ENCODE measurements around the gene CSF3R. TPM values are rescaled to one million over a fixed set of nuclear protein-coding genes. Genes with fewer than 3 reads are reported as not detected.

Gene CSF3R
- total RNA-seq (0.17 and 0.30 TPM in 2 replicates), polyA plus RNA-seq (3.4 and 6.3 TPM in 2 replicates), polyA minus RNA-seq (5.4 and 10.0 TPM in 2 replicates)
- total RNA-seq (2013), result 5.2 TPM

DNA sequence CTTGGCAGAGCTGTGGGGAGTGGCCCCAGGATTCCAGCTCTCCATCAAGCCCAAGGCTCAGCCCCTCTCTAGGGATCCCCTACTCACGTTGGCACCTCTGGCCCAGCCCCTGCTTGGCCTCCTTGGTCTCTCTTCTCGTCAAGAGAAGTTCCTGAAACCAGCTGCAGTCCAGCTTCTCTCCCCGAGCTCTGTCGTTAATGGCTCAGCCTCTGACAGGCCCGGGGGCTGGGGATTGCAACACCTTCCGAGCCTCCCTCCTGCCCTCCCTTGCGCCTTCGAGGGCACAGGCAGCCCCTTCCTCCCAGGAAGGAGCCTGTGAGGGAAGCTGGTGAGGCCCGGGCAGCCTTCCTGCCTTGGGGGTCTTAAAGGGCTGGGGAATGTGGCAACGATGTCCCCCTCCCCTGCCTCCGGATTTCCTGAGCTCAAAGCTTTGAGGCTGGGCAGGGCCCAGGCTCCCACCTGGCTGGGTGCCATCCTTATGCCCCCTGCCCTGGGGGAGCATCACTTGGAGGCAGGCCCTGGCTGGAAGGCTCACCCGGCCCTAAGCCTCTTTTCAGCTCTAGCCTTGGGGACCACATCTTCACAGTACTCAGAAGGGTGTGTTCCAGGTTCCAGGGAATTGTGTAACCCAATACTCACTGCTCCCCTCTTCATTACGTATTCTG, at the start of gene CSF3R:
Gene CSF3R (minus strand): TSS at position 190 of the 665 bp plus-strand sequence. CDS start 3,417 bp downstream, outside the sequence.
- Histone ChIP-seq H3K27me3 (replicated peaks in 1 of 4; ENCODE audit: control extremely low read depth in 1 of 4, control insufficient read depth in 3 of 4, insufficient read depth in 4 of 4, low read length in 3 of 4) (peaks cover 0 to 9% (median 0%) of the 10 kb centered on the region in 4 experiments), H3K79me2 (ENCODE audit: control insufficient read depth, insufficient read depth, low read length) (no peaks in the 10 kb centered on the region), H2AFZ (ENCODE audit: insufficient read depth, low read depth, low read length, poor library complexity, severe bottlenecking) (peak within 1 kb of the TSS; percentile 68), H3K4me3 (ENCODE audit: control extremely low read depth in 1 of 5, extremely low read depth in 1 of 5, insufficient read depth in 1 of 5, low read depth in 2 of 5, low read length in 4 of 5) (peak within 1 kb of the TSS in 2 of 5 experiments; percentile 10 to 71), H4K20me1 (ENCODE audit: control insufficient read depth, insufficient read depth, low read length, poor library complexity, severe bottlenecking) (no peaks in the 10 kb centered on the region), H3K27ac (ENCODE audit: low read length in 2 of 2) (no peak within 1 kb of the TSS), H3K9ac (ENCODE audit: low read length) (no peak within 1 kb of the TSS), H3K4me2 (replicated peaks; ENCODE audit: low read depth, low read length, poor library complexity, severe bottlenecking) (peak within 1 kb of the TSS; percentile 46), H3K9me3 (ENCODE audit: control extremely low read depth in 1 of 3, control insufficient read depth in 2 of 3, insufficient read depth in 1 of 3, low read length in 2 of 3) (peaks cover 0 to 3% (median 0%) of the 10 kb centered on the region in 3 donors), H3K4me1 (ENCODE audit: control insufficient read depth in 2 of 2, insufficient read depth in 2 of 2, low read length in 2 of 2) (peaks cover 24 to 37% of the 10 kb centered on the region in 2 donors), H3K36me3 (replicated peaks in 1 of 2; ENCODE audit: control extremely low read depth in 1 of 2, control insufficient read depth in 1 of 2, extremely low read depth in 1 of 2, insufficient read depth in 2 of 2, low read length in 1 of 2) (no peaks in the 10 kb centered on the region)
- CTCF ChIA-PET, result no interaction called here
- ATAC-seq (ENCODE audit: low read depth) (no peak), DNase-seq (no peak)
- TF ChIP-seq, protein P1, sequence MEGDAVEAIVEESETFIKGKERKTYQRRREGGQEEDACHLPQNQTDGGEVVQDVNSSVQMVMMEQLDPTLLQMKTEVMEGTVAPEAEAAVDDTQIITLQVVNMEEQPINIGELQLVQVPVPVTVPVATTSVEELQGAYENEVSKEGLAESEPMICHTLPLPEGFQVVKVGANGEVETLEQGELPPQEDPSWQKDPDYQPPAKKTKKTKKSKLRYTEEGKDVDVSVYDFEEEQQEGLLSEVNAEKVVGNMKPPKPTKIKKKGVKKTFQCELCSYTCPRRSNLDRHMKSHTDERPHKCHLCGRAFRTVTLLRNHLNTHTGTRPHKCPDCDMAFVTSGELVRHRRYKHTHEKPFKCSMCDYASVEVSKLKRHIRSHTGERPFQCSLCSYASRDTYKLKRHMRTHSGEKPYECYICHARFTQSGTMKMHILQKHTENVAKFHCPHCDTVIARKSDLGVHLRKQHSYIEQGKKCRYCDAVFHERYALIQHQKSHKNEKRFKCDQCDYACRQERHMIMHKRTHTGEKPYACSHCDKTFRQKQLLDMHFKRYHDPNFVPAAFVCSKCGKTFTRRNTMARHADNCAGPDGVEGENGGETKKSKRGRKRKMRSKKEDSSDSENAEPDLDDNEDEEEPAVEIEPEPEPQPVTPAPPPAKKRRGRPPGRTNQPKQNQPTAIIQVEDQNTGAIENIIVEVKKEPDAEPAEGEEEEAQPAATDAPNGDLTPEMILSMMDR (IDR thresholded peaks at IDR 0.05), result no peak
- TF ChIP-seq EZH2 (IDR thresholded peaks at IDR 0.05; ENCODE audit: borderline replicate concordance, insufficient read depth, low read depth, low read length, poor library complexity, severe bottlenecking), result no peak
- no peaks in the 10 kb centered on the region for H3K9me3 Mint-ChIP-seq (ENCODE audit: insufficient read depth)
- no peaks in the 10 kb centered on the region for H3K27me3 Mint-ChIP-seq
- no peak within 1 kb of the TSS for H3K27ac Mint-ChIP-seq
- peaks cover 23% of the 10 kb centered on the region for H3K4me1 Mint-ChIP-seq
- WGBS (ENCODE audit: insufficient coverage), result 10% methylated on average over 8 of the region's 13 CpGs
- peak within 1 kb of the TSS; percentile 62 for H3K4me3 Mint-ChIP-seq
- POLR2A ChIA-PET, result no interaction called here
- intact Hi-C loops (cut with micrococcal nuclease), result no loop called here

DNA sequence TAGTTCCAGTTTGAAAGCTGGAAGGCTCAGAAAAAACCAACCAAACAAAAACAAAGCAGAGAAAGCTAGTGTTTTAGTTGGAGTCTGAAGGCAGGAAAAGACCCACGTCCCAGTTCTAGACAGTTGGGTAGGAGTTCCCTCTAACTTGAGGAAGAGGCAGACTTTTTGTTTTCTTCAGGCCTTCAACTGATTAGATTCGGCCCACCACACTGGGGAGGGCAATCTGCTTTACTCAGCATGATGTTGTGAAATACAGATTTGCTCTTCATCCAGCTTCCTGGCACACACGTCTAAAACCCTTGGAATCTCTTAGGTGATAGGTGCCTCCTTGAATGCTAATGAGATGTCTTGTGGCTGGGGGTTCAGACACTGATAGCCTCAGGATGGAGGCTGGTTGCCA, 49.1 kb upstream of the CSF3R start:
- Mint-ChIP-seq H3K4me1 (no peaks in the 10 kb centered on the region), H3K27ac (no peak overlapping the region), H3K4me3 (no peak overlapping the region), H3K9me3 (ENCODE audit: insufficient read depth) (no peaks in the 10 kb centered on the region), H3K27me3 (peaks cover 22% of the 10 kb centered on the region)
- no peaks in the 10 kb centered on the region for H4K20me1 ChIP-seq (ENCODE audit: control insufficient read depth, insufficient read depth, low read length, poor library complexity, severe bottlenecking)
- H3K4me1 ChIP-seq (ENCODE audit: control insufficient read depth in 2 of 2, insufficient read depth in 2 of 2, low read length in 2 of 2), result no peaks in the 10 kb centered on the region
- no peak overlapping the region for H3K27ac ChIP-seq (ENCODE audit: low read length in 2 of 2)
- H3K4me3 ChIP-seq (ENCODE audit: control extremely low read depth in 1 of 5, extremely low read depth in 1 of 5, insufficient read depth in 1 of 5, low read depth in 2 of 5, low read length in 4 of 5), result no peak overlapping the region
- DNase-seq (no peak), ATAC-seq (ENCODE audit: low read depth) (no peak)
- no peak overlapping the region for H2AFZ ChIP-seq (ENCODE audit: insufficient read depth, low read depth, low read length, poor library complexity, severe bottlenecking)
- POLR2A ChIA-PET, result no interaction called here
- CTCF ChIA-PET, result no interaction called here
- intact Hi-C loops (cut with micrococcal nuclease), result no loop called here
- peaks cover 0 to 6% (median 3%) of the 10 kb centered on the region in 3 donors for H3K9me3 ChIP-seq (ENCODE audit: control extremely low read depth in 1 of 3, control insufficient read depth in 2 of 3, insufficient read depth in 1 of 3, low read length in 2 of 3)
- no peaks in the 10 kb centered on the region for H3K79me2 ChIP-seq (ENCODE audit: control insufficient read depth, insufficient read depth, low read length)
- no peak for TF ChIP-seq EZH2 (IDR thresholded peaks at IDR 0.05; ENCODE audit: borderline replicate concordance, insufficient read depth, low read depth, low read length, poor library complexity, severe bottlenecking)
- TF ChIP-seq, protein P1 (IDR thresholded peaks at IDR 0.05), result no peak
- 72% methylated on average over 3 of the region's 3 CpGs for WGBS (ENCODE audit: insufficient coverage)
- no peak overlapping the region for H3K9ac ChIP-seq (ENCODE audit: low read length)
- H3K4me2 ChIP-seq (replicated peaks; ENCODE audit: low read depth, low read length, poor library complexity, severe bottlenecking), result no peak overlapping the region
- no peaks in the 10 kb centered on the region for H3K36me3 ChIP-seq (replicated peaks in 1 of 2; ENCODE audit: control extremely low read depth in 1 of 2, control insufficient read depth in 1 of 2, extremely low read depth in 1 of 2, insufficient read depth in 2 of 2, low read length in 1 of 2)
- H3K27me3 ChIP-seq (replicated peaks in 1 of 4; ENCODE audit: control extremely low read depth in 1 of 4, control insufficient read depth in 3 of 4, insufficient read depth in 4 of 4, low read length in 3 of 4), result peaks cover 0 to 13% (median 0%) of the 10 kb centered on the region in 4 experiments
